OCI-LY7 (cell line): Measurements from ENCODE around the gene ALPK3. TPM values are rescaled to one million over a fixed set of nuclear protein-coding genes. Genes with fewer than 3 reads are reported as not detected.
"Not testable (repeated sequence)": the region's sequence is repeated elsewhere in the genome, so short reads cannot be mapped to it uniquely, and the experiment has no call there.

Experiments used
- BruUV-seq: library from RNA; stranded (reverse); fragments of 400-500 nt; replicated peaks from 2 replicates; lab custom pipeline; 2021; lab: Mats Ljungman, UMichigan
- CTCF ChIA-PET: fragments of 300-600 bp; sonication (Branson Sonifier 250); formaldehyde crosslinking; loops from one replicate; lab custom pipeline; 2022; ENCODE audit warnings: antibody characterized with exemption; ENCODE audit not compliant: unreplicated experiment; lab: Charles Lee
- POLR2A ChIA-PET: fragments of 300-600 bp; sonication (Branson Sonifier 250); formaldehyde crosslinking; loops from one replicate; lab custom pipeline; 2022; ENCODE audit warnings: antibody characterized with exemption; lab: Charles Lee
- DNase-seq: peaks from one replicate; pipeline ENCODE4 v3.0.0-alpha.2; 2015; ENCODE audit warnings: low spot score
- H2AFZ ChIP-seq: fragments of 200-600 bp; sonication (generic), shearing (Covaris generic); 2 replicates; pipeline ENCODE4 v1.6.1; 2014; ENCODE audit warnings: mild to moderate bottlenecking, antibody characterized with exemption, low read length, moderate library complexity
- H3K27ac ChIP-seq: fragments of 200-600 bp; sonication (generic); 2 replicates; pipeline ENCODE4 v1.5.1; 2014; ENCODE audit warnings: mixed run types, low read depth, mild to moderate bottlenecking, moderate library complexity, low read length, inconsistent platforms; ENCODE audit not compliant: poor library complexity, severe bottlenecking
- H3K36me3 ChIP-seq: fragments of 200-600 bp; sonication (generic); 2 replicates; pipeline ENCODE4 v1.6.1; 2014; ENCODE audit warnings: mild to moderate bottlenecking, antibody characterized with exemption, low read length, moderate library complexity, mixed read lengths; ENCODE audit not compliant: insufficient read depth
- H3K4me1 ChIP-seq: fragments of 200-600 bp; sonication (generic); 2 replicates; pipeline ENCODE4 v1.5.1; 2014; ENCODE audit warnings: mild to moderate bottlenecking, low read length; ENCODE audit not compliant: insufficient read depth, poor library complexity, severe bottlenecking
- H3K4me2 ChIP-seq: fragments of 200-600 bp; sonication (generic); 2 replicates; pipeline ENCODE4 v1.6.1; 2014; ENCODE audit warnings: mild to moderate bottlenecking, low read length
- H3K4me3 ChIP-seq: fragments of 200-600 bp; sonication (generic); 2 replicates; pipeline ENCODE4 v1.5.1; 2014; ENCODE audit warnings: mild to moderate bottlenecking, low read depth, low read length; ENCODE audit not compliant: poor library complexity, severe bottlenecking
- H3K79me2 ChIP-seq: fragments of 200-600 bp; sonication (generic); 2 replicates; pipeline ENCODE4 v1.6.1; 2016; ENCODE audit warnings: low read depth, mild to moderate bottlenecking, low read length, moderate library complexity, mixed read lengths; ENCODE audit not compliant: insufficient read depth
- H3K9me2 ChIP-seq: fragments of 200-600 bp; sonication (generic); 2 replicates; pipeline ENCODE4 v1.6.1; 2016; ENCODE audit warnings: mild to moderate bottlenecking, low read length, mixed read lengths; ENCODE audit not compliant: insufficient read depth
- H3K9me3 ChIP-seq: fragments of 200-600 bp; sonication (generic); 2 replicates; pipeline ENCODE4 v1.6.1; 2014; ENCODE audit warnings: mild to moderate bottlenecking, mixed run types, low read length, mixed read lengths
- H4K20me1 ChIP-seq: fragments of 200-600 bp; sonication (generic); 2 replicates; pipeline ENCODE4 v1.6.1; 2014; ENCODE audit warnings: mild to moderate bottlenecking, antibody characterized with exemption, low read length, moderate library complexity, mixed read lengths; ENCODE audit not compliant: insufficient read depth
- CTCF ChIP-seq: fragments of 200-600 bp; sonication (generic); conservative IDR thresholded peaks from 2 replicates; pipeline ENCODE4 v1.5.1; 2014; ENCODE audit warnings: mild to moderate bottlenecking, antibody characterized with exemption, low read length, moderate library complexity, mixed read lengths
- EZH2phosphoT487 ChIP-seq: fragments of 200-600 bp; sonication (generic); IDR thresholded peaks from 2 replicates; pipeline ENCODE4 v1.6.1; 2018; ENCODE audit warnings: low read depth, borderline replicate concordance, mild to moderate bottlenecking, mixed run types, antibody characterized with exemption, low read length, moderate library complexity, mixed read lengths
- intact Hi-C: fragments of 100-400 bp; cut with micrococcal nuclease; formaldehyde crosslinking; loops from one replicate; pipeline ENCODE4 v1.10.0; 2022; ENCODE audit not compliant: unreplicated experiment
- total RNA-seq, 2 experiments: library from RNA; depleted of rRNA in 1 of 2; stranded (reverse); fragments of >200 nt in 1 of 2; shearing (Covaris generic) in 1 of 2; gene quantifications; 2 replicates each; pipeline ENCODE4 v1.2.3, GENCODE V29; 2014 to 2022

The ALPK3 gene
- total RNA-seq, 2 experiments from 2014 or later = 0.16 to 0.23 TPM

DNA sequence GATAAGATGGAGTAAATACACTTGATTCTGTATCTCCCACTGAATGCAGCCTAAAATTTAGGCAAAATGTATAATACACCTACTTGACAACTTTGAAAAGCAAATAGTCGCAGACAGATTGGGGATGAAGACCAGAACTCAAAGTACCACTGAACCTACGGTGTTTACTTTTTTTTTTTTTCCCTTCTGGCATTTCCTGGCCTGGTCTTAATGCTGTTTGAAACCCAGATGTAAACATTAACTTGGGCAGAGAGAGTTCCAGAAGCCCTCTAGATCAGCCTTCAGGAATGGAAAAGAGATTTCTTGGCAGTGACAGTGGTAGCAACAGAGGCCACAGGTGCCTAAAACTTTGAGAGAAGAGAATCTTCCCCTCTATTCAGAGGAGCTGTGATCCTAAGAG lies 27.8 kb downstream of the ALPK3 start:
- no TSS peak for BruUV-seq
- H3K4me3 ChIP-seq = no peak overlapping the region
- H3K4me2 ChIP-seq = no peak overlapping the region
- no peaks in the 10 kb centered on the region for H3K79me2 ChIP-seq
- no peaks in the 10 kb centered on the region for H3K4me1 ChIP-seq
- H3K9me3 ChIP-seq = peaks cover 11% of the 10 kb centered on the region; the same call in 1 of the 2 replicates
- H4K20me1 ChIP-seq = no peaks in the 10 kb centered on the region
- ChIA-PET POLR2A (no interaction called here), CTCF (no interaction called here)
- no peaks in the 10 kb centered on the region for H3K9me2 ChIP-seq
- no peak overlapping the region for H3K27ac ChIP-seq
- no peak for DNase-seq
- intact Hi-C loops = loop anchor here (1.0 to 10.0 kb wide), 3 partner anchors 83 to 320 kb away; no protein-coding TSS in a partner anchor
- TF ChIP-seq CTCF (no peak), EZH2phosphoT487 (no peak)
- H2AFZ ChIP-seq = no peak overlapping the region
- H3K36me3 ChIP-seq = no peaks in the 10 kb centered on the region

- H2AFZ ChIP-seq, CTCF ChIA-PET, H3K27ac ChIP-seq, POLR2A ChIA-PET, BruUV-seq, H4K20me1 ChIP-seq, H3K4me1 ChIP-seq, H3K4me3 ChIP-seq, H3K36me3 ChIP-seq, H3K4me2 ChIP-seq, H3K9me2 ChIP-seq, H3K79me2 ChIP-seq: not testable (repeated sequence)
- peak; percentile 83 for TF ChIP-seq CTCF
- peaks cover 11% of the 10 kb centered on the region; the same call in 1 of the 2 replicates for H3K9me3 ChIP-seq
- peak; percentile 60 for DNase-seq
- intact Hi-C loops = loop anchor here (1.0 to 10.0 kb wide), 3 partner anchors 83 to 319 kb away; no protein-coding TSS in a partner anchor
These were observed 28.5 kb downstream of the ALPK3 start for GRCh38 chr15:84845631-84846030.

GRCh38 chr15:84846269-84846668 lies 29.1 kb downstream of the ALPK3 start:
- no peaks in the 10 kb centered on the region for H3K79me2 ChIP-seq
- BruUV-seq = no TSS peak
- TF ChIP-seq CTCF (no peak), EZH2phosphoT487 (no peak)
- no peak overlapping the region for H3K4me2 ChIP-seq
- POLR2A ChIA-PET = no interaction called here
- CTCF ChIA-PET = no interaction called here
- no peaks in the 10 kb centered on the region for H3K9me2 ChIP-seq
- H3K9me3 ChIP-seq = peaks cover 11% of the 10 kb centered on the region; the same call in 1 of the 2 replicates
- no peak overlapping the region for H3K27ac ChIP-seq
- intact Hi-C loops = loop anchor here (10.0 kb wide), 1 partner anchor 319 kb away; no protein-coding TSS in a partner anchor
- no peak overlapping the region for H2AFZ ChIP-seq
- no peak overlapping the region for H3K4me3 ChIP-seq
- H3K4me1 ChIP-seq = no peaks in the 10 kb centered on the region
- no peaks in the 10 kb centered on the region for H3K36me3 ChIP-seq
- no peaks in the 10 kb centered on the region for H4K20me1 ChIP-seq
- DNase-seq = no peak
